Astrocyte (in vitro differentiated cells and primary cell): Measurements from ENCODE around the gene SPATA24. TPM values are rescaled to one million over a fixed set of nuclear protein-coding genes. Genes with fewer than 3 reads are reported as not detected.

ENCODE experiments used
- DNase-seq: peaks from one replicate; pipeline ENCODE4 v3.0.0-alpha.2; 2010; ENCODE audit warnings: low read depth
- FAIRE-seq: peaks from 2 replicates; lab custom pipeline; 2011; peaks lifted over from hg19 to GRCh38; lab: Jason Lieb, UNC
- H2AFZ ChIP-seq: 2 replicates; pipeline ENCODE4 v1.6.0; 2012; ENCODE audit warnings: low read depth, low read length, inconsistent platforms
- H3K27ac ChIP-seq: 2 replicates; pipeline ENCODE4 v1.5.1; 2011; ENCODE audit warnings: low read depth, low read length, inconsistent platforms
- H3K27me3 ChIP-seq: 2 replicates; pipeline ENCODE4 v1.6.0; 2011; ENCODE audit warnings: low read length, inconsistent platforms; ENCODE audit not compliant: insufficient read depth
- H3K36me3 ChIP-seq: 2 replicates; pipeline ENCODE4 v1.5.1; 2011; ENCODE audit warnings: low read length, inconsistent platforms; ENCODE audit not compliant: insufficient read depth
- H3K4me1 ChIP-seq: 2 replicates; pipeline ENCODE4 v1.5.1; 2011; ENCODE audit warnings: low read length, inconsistent platforms; ENCODE audit not compliant: insufficient read depth
- H3K4me2 ChIP-seq: 2 replicates; pipeline ENCODE4 v1.6.0; 2012; ENCODE audit warnings: low read length, inconsistent platforms
- H3K4me3 ChIP-seq: 2 replicates; pipeline ENCODE4 v1.5.1; 2011; ENCODE audit warnings: low read depth, mild to moderate bottlenecking, low read length, inconsistent platforms; ENCODE audit not compliant: insufficient read depth
- H3K79me2 ChIP-seq: 2 replicates; pipeline ENCODE4 v1.6.0; 2012; ENCODE audit warnings: mild to moderate bottlenecking, low read length, inconsistent platforms; ENCODE audit not compliant: insufficient read depth
- H3K9ac ChIP-seq: 2 replicates; pipeline ENCODE4 v1.6.0; 2012; ENCODE audit warnings: mild to moderate bottlenecking, low read length, inconsistent platforms
- H3K9me3 ChIP-seq: 2 replicates; pipeline ENCODE4 v1.5.1; 2012; ENCODE audit warnings: low read depth, mild to moderate bottlenecking, low read length, inconsistent platforms; ENCODE audit not compliant: insufficient read depth
- H4K20me1 ChIP-seq: 2 replicates; pipeline ENCODE4 v1.6.0; 2012; ENCODE audit warnings: low read length, inconsistent platforms; ENCODE audit not compliant: insufficient read depth
- H3K27ac Mint-ChIP-seq: one replicate; pipeline ENCODE4 v1.8.0; 2021; ENCODE audit warnings: mild to moderate bottlenecking, mixed read lengths; ENCODE audit not compliant: unreplicated experiment
- H3K27me3 Mint-ChIP-seq: one replicate; pipeline ENCODE4 v1.8.0; 2021; ENCODE audit warnings: low read depth, mixed read lengths; ENCODE audit not compliant: unreplicated experiment
- H3K36me3 Mint-ChIP-seq: one replicate; pipeline ENCODE4 v1.8.0; 2021; ENCODE audit warnings: low read depth, mixed read lengths; ENCODE audit not compliant: unreplicated experiment
- H3K4me1 Mint-ChIP-seq: one replicate; pipeline ENCODE4 v1.8.0; 2021; ENCODE audit warnings: low read depth, mixed read lengths; ENCODE audit not compliant: unreplicated experiment
- H3K4me3 Mint-ChIP-seq: one replicate; pipeline ENCODE4 v1.8.0; 2021; ENCODE audit warnings: mild to moderate bottlenecking, moderate library complexity, mixed read lengths; ENCODE audit not compliant: unreplicated experiment
- H3K9me3 Mint-ChIP-seq: one replicate; pipeline ENCODE4 v1.8.0; 2021; ENCODE audit warnings: mild to moderate bottlenecking, mixed read lengths; ENCODE audit not compliant: unreplicated experiment
- CTCF ChIP-seq: IDR thresholded peaks from 2 replicates; pipeline ENCODE4 v1.5.1; 2011; ENCODE audit warnings: low read depth, mild to moderate bottlenecking, inconsistent platforms, low read length, moderate library complexity; ENCODE audit not compliant: insufficient read depth
- EZH2 ChIP-seq: IDR thresholded peaks from 2 replicates; pipeline ENCODE4 v1.6.1; 2012; ENCODE audit warnings: mild to moderate bottlenecking, low read length, inconsistent platforms; ENCODE audit not compliant: insufficient read depth
- total RNA-seq: library from RNA; stranded (reverse); gene quantifications from 2 replicates; pipeline ENCODE4 v1.2.1, GENCODE V29; 2021

Gene SPATA24
- total RNA-seq, 1 donor from 2014 or later, result 5.2 TPM

GRCh38 chr5:139363937-139364336, 40.0 kb downstream of the SPATA24 start:
- Histone ChIP-seq H3K9me3 (no peaks in the 10 kb centered on the region), H3K4me3 (no peak overlapping the region), H3K4me2 (no peak overlapping the region), H2AFZ (no peak overlapping the region), H3K9ac (no peak overlapping the region), H3K79me2 (peaks cover 54% of the 10 kb centered on the region), H4K20me1 (peaks cover 49% of the 10 kb centered on the region), H3K36me3 (peaks cover 30% of the 10 kb centered on the region), H3K4me1 (no peaks in the 10 kb centered on the region), H3K27ac (no peak overlapping the region), H3K27me3 (no peaks in the 10 kb centered on the region)
- FAIRE-seq, result no peak
- Mint-ChIP-seq H3K4me3 (no peak overlapping the region), H3K27me3 (no peaks in the 10 kb centered on the region), H3K27ac (no peak overlapping the region), H3K4me1 (peaks cover 2% of the 10 kb centered on the region), H3K36me3 (peaks cover 14% of the 10 kb centered on the region), H3K9me3 (no peaks in the 10 kb centered on the region)
- DNase-seq, result no peak
- TF ChIP-seq CTCF (no peak), EZH2 (no peak)

- Histone ChIP-seq H4K20me1 (peaks cover 68% of the 10 kb centered on the region), H3K27ac (no peak overlapping the region), H3K4me1 (no peaks in the 10 kb centered on the region), H2AFZ (no peak overlapping the region), H3K79me2 (peaks cover 75% of the 10 kb centered on the region), H3K27me3 (no peaks in the 10 kb centered on the region), H3K9ac (no peak overlapping the region), H3K4me3 (no peak overlapping the region), H3K9me3 (no peaks in the 10 kb centered on the region), H3K4me2 (no peak overlapping the region), H3K36me3 (peaks cover 25% of the 10 kb centered on the region)
- Mint-ChIP-seq H3K36me3 (peaks cover 17% of the 10 kb centered on the region), H3K4me1 (peaks cover 4% of the 10 kb centered on the region), H3K4me3 (no peak overlapping the region), H3K27ac (no peak overlapping the region), H3K9me3 (no peaks in the 10 kb centered on the region), H3K27me3 (no peaks in the 10 kb centered on the region)
- no peak for DNase-seq
- no peak for FAIRE-seq
- TF ChIP-seq CTCF (no peak), EZH2 (no peak)
Observed at GRCh38 chr5:139361835-139362429, 42.0 kb downstream of the SPATA24 start.

GRCh38 chr5:139360384-139360783, 43.5 kb downstream of the SPATA24 start:
- H2AFZ ChIP-seq, result no peak overlapping the region
- no peak overlapping the region for H3K4me3 ChIP-seq
- H3K27ac ChIP-seq, result no peak overlapping the region
- Mint-ChIP-seq H3K4me3 (no peak overlapping the region), H3K36me3 (peaks cover 18% of the 10 kb centered on the region), H3K4me1 (peaks cover 4% of the 10 kb centered on the region), H3K27me3 (no peaks in the 10 kb centered on the region), H3K27ac (no peak overlapping the region), H3K9me3 (no peaks in the 10 kb centered on the region)
- DNase-seq (no peak), FAIRE-seq (no peak)
- no peaks in the 10 kb centered on the region for H3K27me3 ChIP-seq
- TF ChIP-seq CTCF (no peak), EZH2 (no peak)
- H4K20me1 ChIP-seq, result peaks cover 84% of the 10 kb centered on the region
- H3K4me1 ChIP-seq, result no peaks in the 10 kb centered on the region
- peaks cover 13% of the 10 kb centered on the region for H3K36me3 ChIP-seq
- no peak overlapping the region for H3K9ac ChIP-seq
- H3K4me2 ChIP-seq, result no peak overlapping the region
- peaks cover 86% of the 10 kb centered on the region for H3K79me2 ChIP-seq
- H3K9me3 ChIP-seq, result no peaks in the 10 kb centered on the region
